ENCODE results near the gene TXNRD1.

- TF ChIP-seq CTCF (IDR thresholded peaks at IDR 0.05) (no peak), POLR2A (IDR thresholded peaks at IDR 0.05) (no peak), EP300 (IDR thresholded peaks at IDR 0.05) (no peak)
Observed at GRCh38 chr12:104280111-104280510, 64.5 kb downstream of the TXNRD1 start.

Measured in ovary (tissue), 3 donors.